Measurements from ENCODE around the gene B4GALT5.

DNA sequence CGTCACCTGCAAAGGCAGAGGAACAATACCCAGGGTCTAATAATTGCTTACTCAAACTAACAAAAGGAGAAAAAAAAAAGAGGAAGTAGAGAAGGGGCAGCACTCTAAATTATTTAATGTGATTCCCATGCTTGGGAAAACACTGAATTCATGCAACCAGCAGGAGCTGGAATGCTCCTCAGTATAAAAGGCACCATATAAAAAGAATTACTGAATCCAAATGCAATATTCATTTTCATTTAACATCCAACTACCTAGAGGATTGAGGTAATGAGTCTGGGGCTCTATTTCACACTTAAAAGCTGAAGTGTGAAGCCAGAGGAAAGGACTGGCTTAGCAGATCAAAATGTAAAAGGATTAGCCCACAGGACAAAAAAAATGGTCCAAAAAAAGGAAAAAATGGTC is 8.7 kb downstream of the B4GALT5 start:
- no peak for TF ChIP-seq ZNF138 (CRISPR knock-in tag; conservative IDR thresholded peaks at IDR 0.05)
- no peak for TF ChIP-seq CDX4 (CRISPR knock-in tag; IDR thresholded peaks at IDR 0.05; ENCODE audit: borderline replicate concordance)
- no peak for TF ChIP-seq ZNF512 (CRISPR knock-in tag; IDR thresholded peaks at IDR 0.05; ENCODE audit: borderline replicate concordance)
- no peak for TF ChIP-seq CTCF (IDR thresholded peaks at IDR 0.05)
- no peak for TF ChIP-seq GTF2I (CRISPR knock-in tag; conservative IDR thresholded peaks at IDR 0.05)
- TF ChIP-seq ESRRA (CRISPR knock-in tag; IDR thresholded peaks at IDR 0.05; ENCODE audit: borderline replicate concordance) = no peak
- TF ChIP-seq, protein P1, sequence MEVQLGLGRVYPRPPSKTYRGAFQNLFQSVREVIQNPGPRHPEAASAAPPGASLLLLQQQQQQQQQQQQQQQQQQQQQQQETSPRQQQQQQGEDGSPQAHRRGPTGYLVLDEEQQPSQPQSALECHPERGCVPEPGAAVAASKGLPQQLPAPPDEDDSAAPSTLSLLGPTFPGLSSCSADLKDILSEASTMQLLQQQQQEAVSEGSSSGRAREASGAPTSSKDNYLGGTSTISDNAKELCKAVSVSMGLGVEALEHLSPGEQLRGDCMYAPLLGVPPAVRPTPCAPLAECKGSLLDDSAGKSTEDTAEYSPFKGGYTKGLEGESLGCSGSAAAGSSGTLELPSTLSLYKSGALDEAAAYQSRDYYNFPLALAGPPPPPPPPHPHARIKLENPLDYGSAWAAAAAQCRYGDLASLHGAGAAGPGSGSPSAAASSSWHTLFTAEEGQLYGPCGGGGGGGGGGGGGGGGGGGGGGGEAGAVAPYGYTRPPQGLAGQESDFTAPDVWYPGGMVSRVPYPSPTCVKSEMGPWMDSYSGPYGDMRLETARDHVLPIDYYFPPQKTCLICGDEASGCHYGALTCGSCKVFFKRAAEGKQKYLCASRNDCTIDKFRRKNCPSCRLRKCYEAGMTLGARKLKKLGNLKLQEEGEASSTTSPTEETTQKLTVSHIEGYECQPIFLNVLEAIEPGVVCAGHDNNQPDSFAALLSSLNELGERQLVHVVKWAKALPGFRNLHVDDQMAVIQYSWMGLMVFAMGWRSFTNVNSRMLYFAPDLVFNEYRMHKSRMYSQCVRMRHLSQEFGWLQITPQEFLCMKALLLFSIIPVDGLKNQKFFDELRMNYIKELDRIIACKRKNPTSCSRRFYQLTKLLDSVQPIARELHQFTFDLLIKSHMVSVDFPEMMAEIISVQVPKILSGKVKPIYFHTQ (CRISPR knock-in tag; IDR thresholded peaks at IDR 0.05) = no peak
- TF ChIP-seq CBFB (CRISPR knock-in tag; IDR thresholded peaks at IDR 0.05; ENCODE audit: low read depth) = no peak
- TF ChIP-seq SMAD4 (CRISPR knock-in tag; IDR thresholded peaks at IDR 0.05) = no peak
- TF ChIP-seq CREM (CRISPR knock-in tag; IDR thresholded peaks at IDR 0.05) = no peak
- TF ChIP-seq, protein P2, sequence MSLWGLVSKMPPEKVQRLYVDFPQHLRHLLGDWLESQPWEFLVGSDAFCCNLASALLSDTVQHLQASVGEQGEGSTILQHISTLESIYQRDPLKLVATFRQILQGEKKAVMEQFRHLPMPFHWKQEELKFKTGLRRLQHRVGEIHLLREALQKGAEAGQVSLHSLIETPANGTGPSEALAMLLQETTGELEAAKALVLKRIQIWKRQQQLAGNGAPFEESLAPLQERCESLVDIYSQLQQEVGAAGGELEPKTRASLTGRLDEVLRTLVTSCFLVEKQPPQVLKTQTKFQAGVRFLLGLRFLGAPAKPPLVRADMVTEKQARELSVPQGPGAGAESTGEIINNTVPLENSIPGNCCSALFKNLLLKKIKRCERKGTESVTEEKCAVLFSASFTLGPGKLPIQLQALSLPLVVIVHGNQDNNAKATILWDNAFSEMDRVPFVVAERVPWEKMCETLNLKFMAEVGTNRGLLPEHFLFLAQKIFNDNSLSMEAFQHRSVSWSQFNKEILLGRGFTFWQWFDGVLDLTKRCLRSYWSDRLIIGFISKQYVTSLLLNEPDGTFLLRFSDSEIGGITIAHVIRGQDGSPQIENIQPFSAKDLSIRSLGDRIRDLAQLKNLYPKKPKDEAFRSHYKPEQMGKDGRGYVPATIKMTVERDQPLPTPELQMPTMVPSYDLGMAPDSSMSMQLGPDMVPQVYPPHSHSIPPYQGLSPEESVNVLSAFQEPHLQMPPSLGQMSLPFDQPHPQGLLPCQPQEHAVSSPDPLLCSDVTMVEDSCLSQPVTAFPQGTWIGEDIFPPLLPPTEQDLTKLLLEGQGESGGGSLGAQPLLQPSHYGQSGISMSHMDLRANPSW (CRISPR knock-in tag; conservative IDR thresholded peaks at IDR 0.05; ENCODE audit: low read depth) = no peak
- no peak for TF ChIP-seq SP1 (CRISPR knock-in tag; conservative IDR thresholded peaks at IDR 0.05)
- no peak for TF ChIP-seq NFATC4 (CRISPR knock-in tag; IDR thresholded peaks at IDR 0.05)
- TF ChIP-seq TCF7 (CRISPR knock-in tag; IDR thresholded peaks at IDR 0.05; ENCODE audit: low read depth) = no peak
